ENCODE data around the gene NR0B1. TPM values are rescaled to one million over a fixed set of nuclear protein-coding genes. Genes with fewer than 3 reads are reported as not detected.

The NR0B1 gene
- total and polyA plus RNA-seq, 2 donors (not counting 1 experiment from before 2014, with no cell fraction given) = not detected

GRCh38 chrX:30313322-30313721 is 4.1 kb upstream of the NR0B1 start:
- Histone ChIP-seq H3K27ac (ENCODE audit: low read length in 2 of 2) (no peak overlapping the region), H3K4me2 (replicated peaks; ENCODE audit: low read depth, low read length, poor library complexity, severe bottlenecking) (no peak overlapping the region), H3K27me3 (replicated peaks in 1 of 4; ENCODE audit: control extremely low read depth in 1 of 4, control insufficient read depth in 3 of 4, insufficient read depth in 4 of 4, low read length in 3 of 4) (no peaks in the 10 kb centered on the region), H4K20me1 (ENCODE audit: control insufficient read depth, insufficient read depth, low read length, poor library complexity, severe bottlenecking) (no peaks in the 10 kb centered on the region), H3K36me3 (replicated peaks in 1 of 2; ENCODE audit: control extremely low read depth in 1 of 2, control insufficient read depth in 1 of 2, extremely low read depth in 1 of 2, insufficient read depth in 2 of 2, low read length in 1 of 2) (no peaks in the 10 kb centered on the region), H3K9me3 (ENCODE audit: control extremely low read depth in 1 of 3, control insufficient read depth in 2 of 3, insufficient read depth in 1 of 3, low read length in 2 of 3) (peaks cover 0 to 3% (median 0%) of the 10 kb centered on the region in 3 donors), H3K4me1 (ENCODE audit: control insufficient read depth in 2 of 2, insufficient read depth in 2 of 2, low read length in 2 of 2) (no peaks in the 10 kb centered on the region), H3K9ac (ENCODE audit: low read length) (no peak overlapping the region), H3K79me2 (ENCODE audit: control insufficient read depth, insufficient read depth, low read length) (no peaks in the 10 kb centered on the region), H3K4me3 (ENCODE audit: control extremely low read depth in 1 of 5, extremely low read depth in 1 of 5, insufficient read depth in 1 of 5, low read depth in 2 of 5, low read length in 4 of 5) (no peak overlapping the region), H2AFZ (ENCODE audit: insufficient read depth, low read depth, low read length, poor library complexity, severe bottlenecking) (no peak overlapping the region)
- POLR2A ChIA-PET = no interaction called here
- intact Hi-C loops (cut with micrococcal nuclease) = no loop called here
- Mint-ChIP-seq H3K9me3 (ENCODE audit: insufficient read depth) (no peaks in the 10 kb centered on the region), H3K27ac (no peak overlapping the region), H3K4me3 (no peak overlapping the region), H3K27me3 (peaks cover 7% of the 10 kb centered on the region), H3K4me1 (no peaks in the 10 kb centered on the region)
- 100% methylated on average over 2 of the region's 3 CpGs for WGBS (ENCODE audit: insufficient coverage)
- DNase-seq (no peak), ATAC-seq (ENCODE audit: low read depth) (no peak)
- TF ChIP-seq CTCF (IDR thresholded peaks at IDR 0.05) (no peak), EZH2 (IDR thresholded peaks at IDR 0.05; ENCODE audit: borderline replicate concordance, insufficient read depth, low read depth, low read length, poor library complexity, severe bottlenecking) (no peak)
- CTCF ChIA-PET = no interaction called here

- WGBS (ENCODE audit: insufficient coverage) = no CpG with 5 or more reads among the region's 5 CpGs
- no peak overlapping the region for H3K4me3 Mint-ChIP-seq
These were observed 3.7 kb upstream of the NR0B1 start for GRCh38 chrX:30312858-30313257.

More at GRCh38 chrX:30312858-30313257, 3.7 kb upstream of the NR0B1 start:
- Histone ChIP-seq H3K9me3 (ENCODE audit: control extremely low read depth in 1 of 3, control insufficient read depth in 2 of 3, insufficient read depth in 1 of 3, low read length in 2 of 3) (peaks cover 0 to 3% (median 0%) of the 10 kb centered on the region in 3 donors), H4K20me1 (ENCODE audit: control insufficient read depth, insufficient read depth, low read length, poor library complexity, severe bottlenecking) (no peaks in the 10 kb centered on the region), H2AFZ (ENCODE audit: insufficient read depth, low read depth, low read length, poor library complexity, severe bottlenecking) (no peak overlapping the region), H3K4me3 (ENCODE audit: control extremely low read depth in 1 of 5, extremely low read depth in 1 of 5, insufficient read depth in 1 of 5, low read depth in 2 of 5, low read length in 4 of 5) (no peak overlapping the region), H3K4me2 (replicated peaks; ENCODE audit: low read depth, low read length, poor library complexity, severe bottlenecking) (no peak overlapping the region), H3K27me3 (replicated peaks in 1 of 4; ENCODE audit: control extremely low read depth in 1 of 4, control insufficient read depth in 3 of 4, insufficient read depth in 4 of 4, low read length in 3 of 4) (no peaks in the 10 kb centered on the region), H3K9ac (ENCODE audit: low read length) (no peak overlapping the region), H3K36me3 (replicated peaks in 1 of 2; ENCODE audit: control extremely low read depth in 1 of 2, control insufficient read depth in 1 of 2, extremely low read depth in 1 of 2, insufficient read depth in 2 of 2, low read length in 1 of 2) (no peaks in the 10 kb centered on the region), H3K79me2 (ENCODE audit: control insufficient read depth, insufficient read depth, low read length) (no peaks in the 10 kb centered on the region), H3K27ac (ENCODE audit: low read length in 2 of 2) (no peak overlapping the region), H3K4me1 (ENCODE audit: control insufficient read depth in 2 of 2, insufficient read depth in 2 of 2, low read length in 2 of 2) (no peaks in the 10 kb centered on the region)
- CTCF ChIA-PET = no interaction called here
- peaks cover 7% of the 10 kb centered on the region for H3K27me3 Mint-ChIP-seq
- intact Hi-C loops (cut with micrococcal nuclease) = no loop called here
- no peak for DNase-seq
- H3K9me3 Mint-ChIP-seq (ENCODE audit: insufficient read depth) = no peaks in the 10 kb centered on the region
- POLR2A ChIA-PET = no interaction called here
- no peak overlapping the region for H3K27ac Mint-ChIP-seq
- no peaks in the 10 kb centered on the region for H3K4me1 Mint-ChIP-seq
- no peak for ATAC-seq (ENCODE audit: low read depth)
- TF ChIP-seq CTCF (IDR thresholded peaks at IDR 0.05) = no peak
- TF ChIP-seq EZH2 (IDR thresholded peaks at IDR 0.05; ENCODE audit: borderline replicate concordance, insufficient read depth, low read depth, low read length, poor library complexity, severe bottlenecking) = no peak

All from B cell (primary cell).